Panc1 (cell line): Measurements from ENCODE around the gene ZNF112. TPM values are rescaled to one million over a fixed set of nuclear protein-coding genes. Genes with fewer than 3 reads are reported as not detected.

ENCODE experiments used
- ATAC-seq: fragments of 200-7000 bp; cut with Tn5 transposase; 2 replicates; pipeline ENCODE4 v1.9.1; 2020; ENCODE audit warnings: mild to moderate bottlenecking, moderate library complexity
- BruUV-seq: library from RNA; stranded (reverse); fragments of 400-500 nt; replicated peaks from 2 replicates; lab custom pipeline; 2021; lab: Mats Ljungman, UMichigan
- CTCF ChIA-PET: fragments of 300-600 bp; sonication (Branson Sonifier 250); formaldehyde crosslinking; loops from one replicate; lab custom pipeline; 2022; ENCODE audit warnings: antibody characterized with exemption; lab: Charles Lee
- POLR2A ChIA-PET: fragments of 300-600 bp; sonication (Branson Sonifier 250); formaldehyde crosslinking; loops from one replicate; lab custom pipeline; 2022; ENCODE audit warnings: antibody characterized with exemption; lab: Charles Lee
- DNase-seq: peaks from one replicate; pipeline ENCODE4 v3.0.0-alpha.2; 2010; ENCODE audit warnings: low read depth, low spot score
- H3K27ac ChIP-seq: 2 replicates; pipeline ENCODE4 v1.5.1; 2011; ENCODE audit warnings: mild to moderate bottlenecking, low read length, inconsistent platforms
- H3K27me3 ChIP-seq: fragments of 200-500 bp; sonication (Bioruptor generic); 2 replicates; pipeline ENCODE4 v1.6.0; 2014; ENCODE audit warnings: low read length, inconsistent platforms; ENCODE audit not compliant: control insufficient read depth, insufficient read depth
- H3K36me3 ChIP-seq: fragments of 200-500 bp; sonication (Bioruptor generic); 2 replicates; pipeline ENCODE4 v1.5.1; 2014; ENCODE audit warnings: inconsistent platforms, mild to moderate bottlenecking, low read length, moderate library complexity; ENCODE audit not compliant: control insufficient read depth, insufficient read depth
- H3K4me1 ChIP-seq: 2 replicates; pipeline ENCODE4 v1.5.1; 2011; ENCODE audit warnings: inconsistent platforms, mild to moderate bottlenecking, low read length, moderate library complexity; ENCODE audit not compliant: control insufficient read depth, insufficient read depth
- H3K4me3 ChIP-seq, 2 experiments: 2 replicates each; pipeline ENCODE4 v1.5.1; 2011 to 2012; ENCODE audit warnings: low read depth in 2 of 2, low read length in 2 of 2, mild to moderate bottlenecking in 2 of 2, inconsistent platforms in 1 of 2, moderate library complexity in 1 of 2
- H3K9me3 ChIP-seq: fragments of 200-500 bp; sonication (Bioruptor generic); 2 replicates; pipeline ENCODE4 v1.5.1; 2014; ENCODE audit warnings: low read depth, mild to moderate bottlenecking, inconsistent platforms, low read length, moderate library complexity; ENCODE audit not compliant: control insufficient read depth, insufficient read depth
- POLR2AphosphoS5 ChIP-seq: IDR thresholded peaks from 2 replicates; pipeline ENCODE4 v1.6.1; 2012; ENCODE audit warnings: mild to moderate bottlenecking, low read depth, low read length, moderate library complexity
- SIN3A ChIP-seq: IDR thresholded peaks from 2 replicates; pipeline ENCODE4 v1.6.1; 2012; ENCODE audit warnings: low read depth, mild to moderate bottlenecking, low read length, moderate library complexity, borderline replicate concordance; ENCODE audit not compliant: insufficient read depth
- TCF7L2 ChIP-seq: IDR thresholded peaks from 2 replicates; pipeline ENCODE4 v1.6.1; 2011; ENCODE audit warnings: mild to moderate bottlenecking, low read depth, low read length, inconsistent platforms
- in situ Hi-C: cut with HindIII; loops from 2 replicates; pipeline ENCODE4 v1.10.0; 2016; ENCODE audit warnings: low sequenced_read_pairs, low pct_unique_long_range_greater_than_20kb
- intact Hi-C: fragments of 100-400 bp; cut with micrococcal nuclease; formaldehyde crosslinking; loops from one replicate; pipeline ENCODE4 v1.10.0; 2022; ENCODE audit not compliant: unreplicated experiment
- total RNA-seq: library from RNA; stranded (reverse); gene quantifications from one replicate; pipeline ENCODE4 v1.2.1, GENCODE V29; 2021; ENCODE audit not compliant: unreplicated experiment
- TF ChIP-seq, protein P1 (sequence below), 2 experiments: IDR thresholded peaks; 2 replicates each; pipeline ENCODE4 v1.6.1; 2011 to 2012; ENCODE audit warnings: low read depth in 2 of 2, control low read depth in 1 of 2, low read length in 1 of 2, mild to moderate bottlenecking in 1 of 2, moderate library complexity in 1 of 2; ENCODE audit not compliant: insufficient read depth in 1 of 2
- TF ChIP-seq, protein P2 (sequence below): fragments of 450-650 bp; IDR thresholded peaks from 2 replicates; pipeline ENCODE4 v1.5.1; 2017; ENCODE audit warnings: mild to moderate bottlenecking

Gene ZNF112
- total RNA-seq, 1 experiment from 2014 or later: 4.3 TPM

DNA sequence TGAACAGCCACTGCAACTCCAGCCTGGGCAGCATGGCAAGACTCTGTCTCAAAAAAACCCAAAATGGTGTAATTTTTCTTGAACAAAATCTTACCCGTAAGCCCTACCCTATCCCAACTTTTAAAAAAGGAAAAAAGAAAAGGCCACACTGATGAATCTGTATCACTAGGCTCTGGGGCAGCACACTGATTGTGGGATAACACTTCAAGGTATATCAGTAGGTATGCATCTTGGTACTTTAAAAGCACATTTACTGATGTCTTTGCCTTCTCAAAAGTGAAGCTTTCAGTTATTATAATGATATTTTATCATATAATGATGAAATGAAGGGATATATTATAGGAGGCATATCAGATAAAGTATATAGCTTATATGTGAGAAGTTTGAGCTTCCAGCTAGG is 24.3 kb downstream of the ZNF112 start:
- intact Hi-C loops: no loop called here
- CTCF ChIA-PET: no interaction called here
- Histone ChIP-seq H3K9me3 (peaks cover 30% of the 10 kb centered on the region), H3K4me1 (no peaks in the 10 kb centered on the region), H3K27me3 (no peaks in the 10 kb centered on the region), H3K4me3 (no peak overlapping the region), H3K36me3 (peaks cover 6% of the 10 kb centered on the region; the same call in 1 of the 2 replicates), H3K27ac (no peak overlapping the region)
- no TSS peak for BruUV-seq
- TF ChIP-seq, protein P1, sequence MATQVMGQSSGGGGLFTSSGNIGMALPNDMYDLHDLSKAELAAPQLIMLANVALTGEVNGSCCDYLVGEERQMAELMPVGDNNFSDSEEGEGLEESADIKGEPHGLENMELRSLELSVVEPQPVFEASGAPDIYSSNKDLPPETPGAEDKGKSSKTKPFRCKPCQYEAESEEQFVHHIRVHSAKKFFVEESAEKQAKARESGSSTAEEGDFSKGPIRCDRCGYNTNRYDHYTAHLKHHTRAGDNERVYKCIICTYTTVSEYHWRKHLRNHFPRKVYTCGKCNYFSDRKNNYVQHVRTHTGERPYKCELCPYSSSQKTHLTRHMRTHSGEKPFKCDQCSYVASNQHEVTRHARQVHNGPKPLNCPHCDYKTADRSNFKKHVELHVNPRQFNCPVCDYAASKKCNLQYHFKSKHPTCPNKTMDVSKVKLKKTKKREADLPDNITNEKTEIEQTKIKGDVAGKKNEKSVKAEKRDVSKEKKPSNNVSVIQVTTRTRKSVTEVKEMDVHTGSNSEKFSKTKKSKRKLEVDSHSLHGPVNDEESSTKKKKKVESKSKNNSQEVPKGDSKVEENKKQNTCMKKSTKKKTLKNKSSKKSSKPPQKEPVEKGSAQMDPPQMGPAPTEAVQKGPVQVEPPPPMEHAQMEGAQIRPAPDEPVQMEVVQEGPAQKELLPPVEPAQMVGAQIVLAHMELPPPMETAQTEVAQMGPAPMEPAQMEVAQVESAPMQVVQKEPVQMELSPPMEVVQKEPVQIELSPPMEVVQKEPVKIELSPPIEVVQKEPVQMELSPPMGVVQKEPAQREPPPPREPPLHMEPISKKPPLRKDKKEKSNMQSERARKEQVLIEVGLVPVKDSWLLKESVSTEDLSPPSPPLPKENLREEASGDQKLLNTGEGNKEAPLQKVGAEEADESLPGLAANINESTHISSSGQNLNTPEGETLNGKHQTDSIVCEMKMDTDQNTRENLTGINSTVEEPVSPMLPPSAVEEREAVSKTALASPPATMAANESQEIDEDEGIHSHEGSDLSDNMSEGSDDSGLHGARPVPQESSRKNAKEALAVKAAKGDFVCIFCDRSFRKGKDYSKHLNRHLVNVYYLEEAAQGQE (IDR thresholded peaks at IDR 0.05; ENCODE audit: insufficient read depth in 1 of 2, low read depth in 2 of 2, low read length in 1 of 2): no peak
- TF ChIP-seq TCF7L2: no peak
- no peak for TF ChIP-seq SIN3A
- TF ChIP-seq POLR2AphosphoS5: no peak
- TF ChIP-seq, protein P2, sequence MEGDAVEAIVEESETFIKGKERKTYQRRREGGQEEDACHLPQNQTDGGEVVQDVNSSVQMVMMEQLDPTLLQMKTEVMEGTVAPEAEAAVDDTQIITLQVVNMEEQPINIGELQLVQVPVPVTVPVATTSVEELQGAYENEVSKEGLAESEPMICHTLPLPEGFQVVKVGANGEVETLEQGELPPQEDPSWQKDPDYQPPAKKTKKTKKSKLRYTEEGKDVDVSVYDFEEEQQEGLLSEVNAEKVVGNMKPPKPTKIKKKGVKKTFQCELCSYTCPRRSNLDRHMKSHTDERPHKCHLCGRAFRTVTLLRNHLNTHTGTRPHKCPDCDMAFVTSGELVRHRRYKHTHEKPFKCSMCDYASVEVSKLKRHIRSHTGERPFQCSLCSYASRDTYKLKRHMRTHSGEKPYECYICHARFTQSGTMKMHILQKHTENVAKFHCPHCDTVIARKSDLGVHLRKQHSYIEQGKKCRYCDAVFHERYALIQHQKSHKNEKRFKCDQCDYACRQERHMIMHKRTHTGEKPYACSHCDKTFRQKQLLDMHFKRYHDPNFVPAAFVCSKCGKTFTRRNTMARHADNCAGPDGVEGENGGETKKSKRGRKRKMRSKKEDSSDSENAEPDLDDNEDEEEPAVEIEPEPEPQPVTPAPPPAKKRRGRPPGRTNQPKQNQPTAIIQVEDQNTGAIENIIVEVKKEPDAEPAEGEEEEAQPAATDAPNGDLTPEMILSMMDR: no peak
- in situ Hi-C loops: no loop called here
- ATAC-seq: no peak
- no peak for DNase-seq
- POLR2A ChIA-PET: no interaction called here

DNA sequence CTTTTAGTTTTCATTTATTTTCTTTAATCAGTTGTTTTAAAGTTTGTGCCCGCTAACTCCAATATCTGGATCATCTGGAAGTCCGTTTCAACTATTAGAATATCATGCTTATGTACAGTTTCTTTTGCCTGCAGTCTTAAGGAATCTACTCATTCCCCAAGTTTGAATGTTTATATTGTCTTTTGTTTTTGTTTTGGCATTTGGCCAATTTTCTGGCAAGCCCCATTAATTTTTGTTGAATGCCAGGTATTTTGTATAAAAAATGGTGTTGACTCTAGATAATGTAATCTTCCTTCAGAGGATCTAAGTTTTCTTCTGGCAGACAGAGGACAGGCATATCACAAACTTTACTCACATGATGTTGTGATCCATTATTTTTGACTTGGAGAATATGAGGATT is 40.6 kb downstream of the ZNF112 start:
- H3K36me3 ChIP-seq: no peaks in the 10 kb centered on the region
- POLR2A ChIA-PET: interaction anchor here (0.6 kb wide), 1 partner anchor 852 kb away, joined by 25 read pairs; no protein-coding TSS in a partner anchor
- ATAC-seq: no peak

More for the DNA sequence above, 40.6 kb downstream of the ZNF112 start:
- Histone ChIP-seq H3K4me1 (no peaks in the 10 kb centered on the region), H3K27me3 (no peaks in the 10 kb centered on the region), H3K27ac (no peak overlapping the region), H3K9me3 (no peaks in the 10 kb centered on the region; the same call in 1 of the 2 replicates), H3K4me3 (no peak overlapping the region)
- intact Hi-C loops: no loop called here
- TF ChIP-seq POLR2AphosphoS5: no peak
- TF ChIP-seq, protein P1 (IDR thresholded peaks at IDR 0.05; ENCODE audit: insufficient read depth in 1 of 2, low read depth in 2 of 2, low read length in 1 of 2): no peak
- TF ChIP-seq SIN3A: no peak
- TF ChIP-seq TCF7L2: no peak
- TF ChIP-seq, protein P2: no peak
- CTCF ChIA-PET: no interaction called here
- BruUV-seq: no TSS peak
- DNase-seq: no peak
- in situ Hi-C loops: no loop called here
